HFF-Myc (cell line): ENCODE results near the gene HOXB8.

ENCODE experiments used
- DNase-seq: peaks from one replicate; pipeline ENCODE4 v3.0.0-alpha.2; 2011; ENCODE audit warnings: low read depth; ENCODE audit errors: extremely low read depth
- H3K4me3 ChIP-seq: replicated peaks from 2 replicates; pipeline ENCODE4 v1.5.1; 2011; ENCODE audit warnings: low read depth, mild to moderate bottlenecking, control low read depth, low read length
- TF ChIP-seq, protein P1 (sequence below): IDR thresholded peaks from 2 replicates; pipeline ENCODE4 v1.5.1; 2012; ENCODE audit warnings: mild to moderate bottlenecking, low read depth, low read length, control low read depth; ENCODE audit errors: missing control alignments

Gene HOXB8

GRCh38 chr17:48636177-48637018, 21.3 kb upstream of the HOXB8 start:
- peak; percentile 33 for DNase-seq
- H3K4me3 ChIP-seq, result no peak overlapping the region
- TF ChIP-seq, protein P1, sequence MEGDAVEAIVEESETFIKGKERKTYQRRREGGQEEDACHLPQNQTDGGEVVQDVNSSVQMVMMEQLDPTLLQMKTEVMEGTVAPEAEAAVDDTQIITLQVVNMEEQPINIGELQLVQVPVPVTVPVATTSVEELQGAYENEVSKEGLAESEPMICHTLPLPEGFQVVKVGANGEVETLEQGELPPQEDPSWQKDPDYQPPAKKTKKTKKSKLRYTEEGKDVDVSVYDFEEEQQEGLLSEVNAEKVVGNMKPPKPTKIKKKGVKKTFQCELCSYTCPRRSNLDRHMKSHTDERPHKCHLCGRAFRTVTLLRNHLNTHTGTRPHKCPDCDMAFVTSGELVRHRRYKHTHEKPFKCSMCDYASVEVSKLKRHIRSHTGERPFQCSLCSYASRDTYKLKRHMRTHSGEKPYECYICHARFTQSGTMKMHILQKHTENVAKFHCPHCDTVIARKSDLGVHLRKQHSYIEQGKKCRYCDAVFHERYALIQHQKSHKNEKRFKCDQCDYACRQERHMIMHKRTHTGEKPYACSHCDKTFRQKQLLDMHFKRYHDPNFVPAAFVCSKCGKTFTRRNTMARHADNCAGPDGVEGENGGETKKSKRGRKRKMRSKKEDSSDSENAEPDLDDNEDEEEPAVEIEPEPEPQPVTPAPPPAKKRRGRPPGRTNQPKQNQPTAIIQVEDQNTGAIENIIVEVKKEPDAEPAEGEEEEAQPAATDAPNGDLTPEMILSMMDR, result peak; percentile 63

- TF ChIP-seq, protein P1, result no peak
- DNase-seq, result no peak
- no peak overlapping the region for H3K4me3 ChIP-seq
These were observed 19.6 kb upstream of the HOXB8 start for GRCh38 chr17:48634493-48635208.

- TF ChIP-seq, protein P1, result no peak
- no peak overlapping the region for H3K4me3 ChIP-seq
- no peak for DNase-seq
These were observed 18.2 kb upstream of the HOXB8 start for GRCh38 chr17:48633266-48633677.

- no peak overlapping the region for H3K4me3 ChIP-seq
- TF ChIP-seq, protein P1, result no peak
- no peak for DNase-seq
These were observed 17.6 kb upstream of the HOXB8 start for GRCh38 chr17:48632579-48633265.

DNA sequence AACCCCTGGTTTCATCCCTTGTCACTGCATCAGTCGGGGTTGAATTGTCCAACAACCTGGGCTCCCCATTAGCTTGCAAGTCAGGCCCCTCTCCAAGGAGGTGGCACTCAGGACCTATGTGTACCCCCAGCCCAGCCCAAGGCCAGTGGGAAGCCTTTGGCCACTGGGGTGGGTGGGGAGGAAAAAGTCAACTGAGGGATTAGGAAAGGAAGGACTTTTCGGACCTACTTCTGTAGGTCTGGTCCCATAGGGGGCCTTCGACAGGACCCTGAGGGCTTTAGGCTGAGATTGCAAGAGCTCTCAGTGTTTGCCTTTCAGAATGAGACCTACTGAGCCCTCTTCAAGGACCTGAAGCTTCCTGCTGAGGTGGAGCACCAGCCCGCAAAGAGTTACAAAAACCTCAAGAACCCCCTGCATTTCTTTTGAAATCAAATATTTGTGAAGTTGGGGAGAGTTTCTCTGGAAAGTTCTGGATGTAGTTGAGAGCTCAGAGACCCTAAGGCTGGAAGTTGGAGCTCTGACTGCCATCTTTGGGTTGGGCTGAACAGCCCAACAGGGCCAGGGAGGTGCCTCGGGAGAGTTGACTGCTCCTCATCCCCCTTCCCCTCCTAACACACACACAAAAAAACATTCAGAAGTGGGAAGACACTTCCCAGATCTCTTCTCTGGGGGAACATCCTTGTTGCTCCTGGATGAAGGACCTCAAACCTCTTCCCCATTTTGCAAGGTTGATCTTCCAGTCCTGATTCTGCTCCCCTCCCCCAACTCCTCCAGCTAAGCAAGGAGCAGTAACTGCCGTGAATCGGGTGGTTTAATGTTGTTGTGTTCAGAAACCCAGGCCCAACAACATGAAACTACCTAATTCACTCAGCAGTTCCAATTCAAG, 16.8 kb upstream of the HOXB8 start:
- DNase-seq, result no peak
- H3K4me3 ChIP-seq, result no peak overlapping the region
- TF ChIP-seq, protein P1, result no peak
